DLD1 (cell line): Measurements from ENCODE around the gene MR1.
"Not testable (repeated sequence)": the region's sequence is repeated elsewhere in the genome, so short reads cannot be mapped to it uniquely, and the experiment has no call there.

ENCODE experiments used
- in situ Hi-C: cut with HindIII; loops from 2 replicates; pipeline ENCODE4 v1.10.0; 2017; ENCODE audit warnings: low sequenced_read_pairs

MR1 gene

DNA sequence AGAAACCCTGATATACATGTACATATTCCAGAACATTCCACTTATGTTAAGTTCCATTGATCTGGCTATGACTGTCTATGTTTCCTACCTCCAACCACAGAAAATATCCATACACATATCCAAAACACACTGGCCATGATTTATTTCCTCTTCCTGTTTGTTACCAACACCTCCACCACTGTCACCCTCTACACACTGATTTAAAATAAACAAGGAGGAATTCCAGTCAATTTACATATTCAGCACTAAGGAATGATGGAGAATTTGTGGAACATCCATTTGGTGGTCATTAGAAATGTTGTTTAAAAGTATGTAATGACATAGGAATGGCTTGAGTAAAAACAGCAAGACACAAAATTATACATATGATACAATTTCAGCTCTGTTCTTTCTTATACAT is 5.6 kb upstream of the MR1 start:
- in situ Hi-C loops: no loop called here

DNA sequence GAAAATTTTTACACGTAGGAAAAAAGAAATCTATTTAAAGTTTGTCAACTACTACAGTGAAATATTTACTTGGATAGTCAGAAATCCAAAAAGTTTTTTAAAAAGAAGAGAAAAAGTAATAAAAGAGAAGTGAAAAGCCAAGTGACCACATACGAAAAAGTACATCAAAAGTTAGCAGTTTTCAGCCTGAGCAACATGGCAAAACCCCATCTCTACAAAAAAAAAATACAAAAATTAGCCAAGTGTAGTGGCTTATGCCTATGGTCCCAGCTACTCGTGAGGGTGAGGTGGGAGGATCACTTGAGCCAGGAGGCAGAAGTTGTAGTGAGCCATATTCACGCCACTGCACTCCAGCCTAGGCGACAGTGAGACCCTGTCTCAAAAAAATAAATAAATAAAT is 5.2 kb upstream of the MR1 start:
- in situ Hi-C loops: no loop called here

DNA sequence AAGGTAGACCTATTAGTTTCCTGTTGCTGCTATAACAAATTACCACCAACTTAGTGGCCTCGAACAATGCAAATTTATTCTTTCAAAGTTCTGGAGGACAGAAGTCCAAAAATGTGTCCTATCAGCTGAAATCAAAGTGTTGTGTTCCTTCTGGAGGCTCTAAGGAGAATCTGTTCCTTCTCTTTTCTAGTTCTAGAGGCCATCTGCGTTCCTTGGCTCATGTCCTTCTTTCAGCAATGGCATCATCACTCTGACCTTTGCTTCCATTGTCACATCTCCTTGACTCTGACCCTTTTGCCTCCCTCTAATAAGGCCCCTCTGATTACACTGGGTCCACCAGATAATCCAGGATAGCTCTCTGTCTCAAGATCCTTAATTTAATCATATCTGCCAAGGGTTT is 1.2 kb upstream of the MR1 start:
- in situ Hi-C loops: loop anchor here (10.0 kb wide), 1 partner anchor 132 kb away; no protein-coding TSS in a partner anchor

DNA sequence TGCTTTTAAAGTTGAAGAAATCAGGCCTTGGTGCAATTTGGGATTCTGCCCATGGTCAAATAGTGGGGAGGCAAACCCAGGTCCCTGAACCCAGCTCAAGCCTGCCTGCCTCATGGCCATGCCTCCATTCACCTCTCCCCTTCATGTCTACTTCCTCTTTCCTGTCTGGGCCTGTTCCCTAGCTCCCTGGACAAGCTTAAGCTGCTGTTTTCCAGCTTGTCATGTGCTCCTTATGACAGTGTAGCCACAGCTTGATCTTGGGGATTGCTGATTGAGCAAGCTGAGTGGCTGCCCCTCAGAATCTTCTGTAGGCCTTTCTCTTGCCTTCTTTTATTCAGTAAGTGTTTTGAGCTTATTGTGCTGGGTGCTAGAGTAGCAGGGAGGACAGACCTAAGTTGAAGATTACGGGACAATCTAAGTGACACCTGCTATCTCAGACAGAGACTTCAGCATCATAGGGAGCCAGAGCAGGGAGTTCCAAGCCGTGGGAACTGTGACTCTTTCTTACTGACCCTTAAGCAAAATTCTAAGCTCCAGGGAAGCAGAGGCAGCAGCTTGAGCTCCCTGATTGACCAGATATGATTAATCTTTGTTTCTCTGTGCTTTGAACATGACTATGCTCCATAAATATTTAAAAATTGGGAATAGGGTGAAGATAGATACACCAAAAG is 520 bp upstream of the MR1 start:
- in situ Hi-C loops: loop anchor here (10.0 kb wide), 1 partner anchor 132 kb away; no protein-coding TSS in a partner anchor

DNA sequence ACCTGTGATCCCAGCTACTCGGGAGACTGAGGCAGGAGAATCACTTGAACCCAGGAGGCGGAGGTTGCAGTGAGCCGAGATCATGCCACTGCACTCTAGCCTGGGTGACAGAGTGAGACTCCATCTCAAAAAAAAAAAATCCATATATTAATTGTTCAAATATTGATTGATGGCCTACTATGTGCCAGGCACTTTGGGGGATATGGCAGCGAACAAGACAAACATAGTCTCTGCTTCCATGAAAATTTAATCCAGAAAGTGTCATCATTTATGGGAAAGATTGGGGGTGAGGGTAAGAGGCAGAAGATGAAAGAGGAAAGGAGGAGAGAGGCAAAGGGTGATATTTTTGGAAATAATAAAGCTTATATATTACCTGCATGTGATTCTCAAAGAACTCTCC is 1.4 kb downstream of the MR1 start:
- in situ Hi-C loops: loop anchor here (10.0 kb wide), 1 partner anchor 130 kb away; no protein-coding TSS in a partner anchor

DNA sequence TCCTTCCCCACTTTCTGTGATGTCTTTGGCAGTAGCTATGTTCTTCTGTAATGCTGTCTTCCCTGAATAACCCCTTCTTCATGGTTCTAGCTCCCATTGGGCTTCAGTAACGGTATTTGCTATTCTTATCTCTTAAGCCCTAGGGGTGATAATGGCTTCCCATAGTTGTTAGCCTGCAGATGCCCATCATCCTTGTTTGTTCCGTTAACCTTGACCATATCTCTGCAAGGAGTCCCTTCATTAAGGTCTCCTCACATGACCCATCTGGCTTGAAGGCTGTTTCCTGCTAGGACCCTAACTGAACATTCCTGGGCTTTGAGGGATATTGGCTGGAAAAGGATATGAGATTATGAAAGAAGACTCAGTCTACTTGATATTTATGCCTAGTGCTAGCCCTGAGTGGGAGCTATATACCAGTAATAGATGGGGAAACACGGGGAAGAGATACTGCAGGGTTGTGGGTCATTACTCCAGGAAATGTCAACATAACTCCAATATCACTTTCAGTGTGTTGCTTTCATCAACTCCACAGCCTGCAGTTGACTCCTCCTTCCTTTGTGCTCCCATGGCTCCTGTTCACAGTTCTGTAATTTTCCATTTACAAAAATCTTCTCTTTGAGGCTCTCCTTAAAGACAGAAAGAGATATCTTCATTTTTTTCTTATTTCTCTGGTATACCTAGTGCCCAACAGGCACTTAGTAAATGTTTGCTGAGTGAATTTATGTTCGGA is 2.5 kb downstream of the MR1 start:
- in situ Hi-C loops: loop anchor here (10.0 kb wide), 1 partner anchor 129 kb away; no protein-coding TSS in a partner anchor

DNA sequence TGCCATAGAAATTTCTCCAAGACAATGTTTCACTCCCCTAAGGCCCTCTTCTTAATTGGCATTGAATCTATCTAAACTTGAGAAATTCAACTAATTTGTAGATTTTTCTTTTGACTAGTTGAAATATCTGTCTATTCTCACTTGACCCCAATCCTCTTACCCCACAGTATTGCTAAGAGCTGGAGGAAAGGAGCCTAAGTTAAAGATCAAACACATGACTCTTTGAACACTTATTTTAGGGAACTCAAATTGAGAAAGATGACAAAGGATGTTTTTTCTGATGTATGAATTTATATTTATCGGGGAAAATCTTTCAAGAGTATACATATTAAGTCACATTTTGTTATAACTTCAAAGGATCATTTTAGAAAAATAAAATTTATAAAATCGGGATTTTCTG is 3.6 kb downstream of the MR1 start:
- in situ Hi-C loops: loop anchor here (10.0 kb wide), 1 partner anchor 127 kb away; no protein-coding TSS in a partner anchor

DNA sequence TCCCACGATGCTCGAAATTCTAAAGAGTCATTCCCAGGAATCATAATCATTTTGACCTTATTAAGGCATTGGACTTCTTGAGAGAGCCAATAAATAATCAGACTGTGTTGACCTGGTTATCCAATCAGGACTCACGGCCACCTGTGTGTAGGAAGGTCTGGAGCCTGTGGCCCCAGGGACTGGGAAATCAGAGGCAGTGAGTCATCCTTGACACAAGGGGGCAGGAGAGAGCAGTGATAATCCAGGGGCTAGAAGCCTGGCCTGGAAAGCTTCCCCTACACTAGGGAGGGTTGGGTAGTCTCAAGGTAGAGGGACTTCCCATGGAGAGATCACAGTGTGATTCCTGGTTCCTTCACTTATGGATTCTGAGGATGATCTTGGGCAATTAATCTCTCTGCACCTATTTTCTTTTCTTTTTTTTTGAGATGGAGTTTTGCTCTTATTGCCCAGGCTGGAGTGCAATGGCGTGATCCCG is 4.7 kb downstream of the MR1 start:
- in situ Hi-C loops: loop anchor here (10.0 kb wide), 1 partner anchor 126 kb away; no protein-coding TSS in a partner anchor

DNA sequence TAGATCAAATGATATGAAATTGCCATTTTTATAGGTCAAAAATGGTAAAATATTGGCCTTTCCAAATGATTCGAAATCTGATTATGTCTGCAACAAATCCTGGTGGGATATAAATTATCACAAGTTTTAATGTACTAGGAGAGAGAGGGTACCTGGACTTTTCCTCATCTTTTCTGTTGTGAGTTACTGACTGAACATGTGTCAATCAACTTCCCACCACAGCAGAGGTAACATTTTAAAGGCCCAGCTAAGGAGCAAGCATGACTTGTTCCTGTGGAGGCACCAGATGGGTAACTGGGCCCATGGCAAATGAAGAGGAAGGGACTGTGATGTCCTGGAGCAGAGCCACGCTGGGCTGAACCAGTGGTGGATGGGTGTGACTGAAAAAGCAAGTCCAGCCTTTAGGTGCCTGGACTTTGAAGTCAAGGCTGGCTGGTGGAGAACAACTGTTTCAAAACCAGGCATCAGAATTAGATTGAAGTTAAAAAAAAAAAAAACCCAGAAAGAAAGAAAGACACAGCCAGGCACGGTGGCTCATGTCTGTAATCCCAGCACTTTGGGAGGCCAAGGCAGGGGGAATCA is 6.6 kb downstream of the MR1 start:
- in situ Hi-C loops: no loop called here

DNA sequence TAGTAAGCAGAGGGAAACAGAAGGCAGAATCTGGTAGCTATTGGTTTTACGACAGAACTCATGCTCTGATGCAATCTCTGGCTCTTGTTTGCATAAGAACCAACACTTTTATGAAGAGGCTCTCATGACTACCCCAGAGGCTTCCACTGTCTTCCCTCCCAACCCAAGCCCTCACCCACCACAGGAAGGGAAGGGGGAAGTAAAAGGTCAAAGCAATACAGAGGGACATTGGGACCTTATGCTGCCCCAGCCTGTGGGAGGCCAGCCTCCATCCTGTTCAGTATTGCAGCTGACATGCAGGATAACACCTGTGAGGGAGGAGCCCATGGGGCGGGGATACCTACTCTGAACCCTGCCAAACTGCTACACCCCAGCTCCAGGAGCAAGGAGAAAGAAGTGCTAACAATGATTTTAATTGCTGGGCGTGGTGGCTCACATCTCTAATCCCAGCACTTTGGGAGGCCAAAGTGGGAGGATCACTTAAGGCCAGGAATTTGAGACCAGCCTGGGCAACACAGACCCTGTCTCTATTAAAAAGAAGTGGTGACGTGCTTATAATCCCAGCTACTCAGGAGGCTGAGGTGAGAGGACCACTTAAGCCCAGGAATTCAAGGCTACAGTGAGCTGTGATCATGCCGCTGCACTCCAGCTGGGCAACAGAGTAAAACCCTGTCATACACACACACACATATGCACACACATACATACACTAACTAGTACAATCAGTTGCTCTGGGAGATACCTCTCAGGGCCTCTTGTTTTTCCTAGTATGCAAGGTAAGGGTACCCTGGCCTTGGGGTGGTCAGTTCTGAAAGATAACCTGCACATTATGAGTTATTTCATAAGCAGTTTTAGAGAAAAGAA is 9.5 kb downstream of the MR1 start:
- in situ Hi-C loops: no loop called here

DNA sequence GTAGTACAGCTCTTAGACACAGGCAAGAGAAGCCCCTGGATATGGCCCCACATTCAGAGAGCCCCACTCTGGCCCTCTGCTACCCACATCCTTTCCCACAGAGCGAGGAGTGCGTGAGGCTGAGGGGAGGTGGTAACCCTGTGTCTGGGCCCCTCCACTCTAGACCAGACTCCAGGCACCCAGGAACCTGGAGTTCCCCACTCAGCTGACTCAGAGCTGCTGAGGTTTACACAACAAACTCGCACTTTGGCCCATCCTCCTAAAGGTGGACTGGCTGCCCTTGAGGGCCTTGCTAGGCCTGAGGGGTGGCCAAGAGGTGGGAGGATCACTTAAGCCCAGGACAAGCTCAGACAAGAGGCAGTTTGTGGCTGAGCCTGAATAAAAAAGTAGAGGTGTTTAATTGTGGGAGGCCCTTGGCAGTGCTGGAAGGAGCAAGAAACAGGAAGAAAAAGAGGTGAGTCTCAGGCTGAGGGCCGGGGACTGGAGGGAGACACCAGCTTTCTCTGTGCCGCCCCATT is 10.7 kb downstream of the MR1 start:
- in situ Hi-C loops: no loop called here

DNA sequence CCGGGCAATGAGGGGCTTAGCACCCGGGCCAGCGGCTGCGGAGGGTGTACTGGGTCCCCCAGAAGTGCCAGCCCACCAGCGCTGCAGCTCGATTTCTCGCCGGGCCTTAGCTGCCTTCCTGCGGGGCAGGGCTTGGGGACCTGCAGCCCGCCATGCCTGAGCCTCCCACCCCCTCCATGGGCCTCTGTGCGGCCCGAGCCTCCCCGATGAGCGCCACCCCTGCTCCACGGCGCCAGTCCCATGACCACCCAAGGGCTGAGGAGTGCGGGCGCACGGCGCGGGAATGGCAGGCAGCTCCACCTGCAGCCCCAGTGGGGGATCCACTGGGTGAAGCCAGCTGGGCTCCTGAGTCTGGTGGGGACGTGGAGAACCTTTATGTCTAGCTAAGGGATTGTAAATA is 12.2 kb downstream of the MR1 start:
- in situ Hi-C loops: not testable (repeated sequence)

DNA sequence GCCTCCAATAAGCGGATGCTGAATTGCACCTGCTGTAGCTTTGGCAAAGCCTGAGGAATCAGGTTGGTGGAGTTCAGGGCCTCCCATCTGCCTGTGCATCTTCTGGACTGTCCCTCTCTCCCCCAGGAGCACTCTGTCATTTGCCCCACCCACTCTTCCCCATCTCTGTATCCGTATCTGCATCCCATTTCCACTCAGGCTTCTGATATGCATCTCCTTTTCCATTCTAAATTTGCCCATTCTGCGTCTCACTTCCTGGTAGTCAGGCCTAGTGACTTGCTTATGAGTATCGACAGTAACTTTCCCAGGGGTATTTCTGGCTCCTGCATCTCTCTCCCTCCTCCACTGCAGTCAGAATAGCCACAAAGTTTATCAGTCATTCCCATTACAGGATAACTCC is 15.6 kb downstream of the MR1 start:
- in situ Hi-C loops: no loop called here

DNA sequence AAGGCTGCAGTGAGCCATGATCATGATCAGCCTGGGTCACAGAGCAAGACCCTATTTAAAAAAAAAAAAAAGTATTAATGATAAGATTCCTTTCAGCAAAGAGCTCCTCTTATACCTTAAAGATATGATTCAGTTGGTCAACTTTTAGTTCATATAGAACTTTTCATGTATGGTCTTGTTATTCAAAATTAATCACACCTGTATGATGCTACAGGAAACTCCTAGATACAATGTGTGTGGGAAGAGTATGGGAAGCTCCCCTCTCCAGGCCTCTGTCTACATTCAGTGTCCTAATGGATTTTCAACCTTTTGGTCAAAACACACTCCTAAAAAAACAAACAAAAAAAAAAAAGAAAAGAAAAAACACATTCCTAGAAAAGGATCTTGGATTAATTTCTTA is 17.1 kb downstream of the MR1 start:
- in situ Hi-C loops: no loop called here

DNA sequence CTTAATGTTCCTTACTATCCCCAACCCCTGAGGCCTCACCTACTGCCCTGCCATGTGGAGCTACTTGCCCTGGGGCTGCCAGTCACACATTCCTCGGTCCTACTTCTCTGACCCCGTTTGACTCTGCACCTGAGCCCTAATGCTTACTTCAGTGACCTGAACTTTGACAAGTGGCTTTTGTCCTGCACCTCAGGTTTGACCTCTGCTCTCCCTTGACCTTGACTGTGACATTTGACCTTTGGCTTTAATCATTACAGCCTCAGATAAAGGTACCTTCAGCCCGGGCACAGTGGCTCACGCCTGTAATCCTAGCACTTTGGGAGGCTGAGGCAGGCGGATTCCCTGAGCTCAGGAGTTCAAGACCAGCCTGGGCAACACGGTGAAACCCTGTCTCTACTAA is 22.8 kb downstream of the MR1 start:
- in situ Hi-C loops: no loop called here

DNA sequence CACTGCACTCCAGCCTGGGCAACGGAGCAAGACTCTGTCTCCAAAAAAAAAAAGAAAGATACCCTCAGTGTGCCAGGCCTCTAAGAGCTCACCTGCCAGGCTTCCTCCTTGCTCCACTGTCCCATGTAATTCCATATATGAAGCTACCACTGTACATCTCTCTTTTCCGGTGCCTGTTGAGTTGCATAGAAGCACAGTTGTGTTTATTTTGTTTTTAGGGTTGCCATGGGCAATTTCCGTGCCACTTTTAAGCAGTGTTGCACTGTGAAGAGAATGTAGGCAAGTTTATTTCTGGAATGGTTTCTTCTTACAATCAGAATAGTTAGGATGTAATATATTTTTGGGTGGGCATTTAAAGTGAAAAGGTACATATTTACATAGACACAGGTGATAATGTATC is 23.3 kb downstream of the MR1 start:
- in situ Hi-C loops: no loop called here

DNA sequence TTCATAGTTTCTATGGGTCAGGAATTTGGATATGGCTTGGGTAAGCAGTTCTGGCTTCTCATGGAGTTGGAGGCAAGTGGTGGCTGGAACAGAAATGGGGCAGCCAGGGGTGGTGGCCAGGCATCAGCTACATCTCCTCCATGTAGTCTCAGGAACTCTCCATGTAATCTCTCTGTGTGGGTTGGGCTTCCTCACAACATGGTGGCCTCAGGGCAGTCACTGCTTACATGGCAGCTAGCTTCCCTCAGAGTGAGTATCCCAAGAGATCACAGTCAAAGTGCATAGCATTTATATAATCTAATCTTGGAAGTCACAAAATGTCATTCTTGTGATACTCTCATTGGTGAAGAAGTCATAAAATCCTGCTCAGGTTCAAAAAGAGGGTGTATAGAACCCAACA is 25.7 kb downstream of the MR1 start:
- in situ Hi-C loops: no loop called here

DNA sequence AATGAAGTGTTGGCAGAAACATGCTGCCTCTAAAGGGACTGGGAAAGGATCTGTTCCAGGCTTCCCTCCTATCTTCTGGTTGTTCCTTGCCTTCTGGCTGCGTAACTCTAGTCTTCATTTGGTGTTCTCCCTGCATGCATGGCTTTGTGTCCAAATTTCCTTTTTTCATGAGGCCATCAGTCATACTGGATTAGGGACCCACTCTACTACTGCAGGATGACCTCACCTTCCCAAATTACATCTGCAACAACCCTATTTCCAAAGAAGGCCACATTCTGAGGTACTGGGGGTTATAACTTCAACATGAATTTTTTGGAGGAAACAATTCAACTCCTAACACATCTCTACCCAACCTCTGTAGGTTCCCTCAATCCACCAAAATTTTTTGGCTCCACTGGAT is 26.3 kb downstream of the MR1 start:
- in situ Hi-C loops: no loop called here

DNA sequence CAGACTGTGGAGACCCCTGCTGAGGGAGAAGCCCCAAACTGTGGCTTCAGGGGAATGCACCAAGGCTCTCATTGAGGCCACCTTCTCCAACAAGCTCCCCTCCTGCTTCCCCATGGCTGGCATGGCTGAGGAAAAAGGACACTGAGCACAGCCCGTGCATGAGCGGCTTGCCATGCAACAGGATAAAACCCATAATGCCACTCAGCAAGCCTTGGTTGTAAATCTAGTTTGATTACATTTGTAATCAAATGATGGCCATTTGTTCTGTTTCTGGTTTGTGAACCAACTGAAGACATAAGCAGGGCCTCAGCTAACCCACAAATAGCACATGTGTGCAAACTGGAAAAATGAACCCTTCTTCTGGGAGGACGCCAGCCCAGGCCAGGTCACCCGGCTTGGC is 27.2 kb downstream of the MR1 start:
- in situ Hi-C loops: not testable (repeated sequence)

DNA sequence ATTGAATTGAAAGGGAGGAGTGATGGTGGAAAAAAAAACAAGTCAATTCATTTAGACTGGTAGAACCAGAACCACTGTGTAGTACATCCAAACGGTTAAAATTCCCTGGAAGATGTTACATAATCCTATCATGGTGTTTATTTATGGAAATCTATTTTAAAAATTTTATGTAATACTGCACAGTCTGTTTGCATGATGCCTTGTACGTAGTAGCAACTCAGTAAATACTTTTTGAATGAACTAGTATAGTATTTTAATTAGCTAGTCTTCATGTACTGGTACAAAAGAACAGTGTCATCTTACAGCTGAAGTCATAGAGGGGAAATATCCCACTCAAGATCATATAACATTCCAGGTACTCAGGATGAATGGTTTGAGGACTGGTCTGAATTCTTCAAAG is 27.7 kb downstream of the MR1 start:
- in situ Hi-C loops: no loop called here
